Loucy (cell line): ENCODE results near the gene ATXN7L2.

Experiments used
- H2AFZ ChIP-seq: fragments of 200-600 bp; sonication (generic); 2 replicates; pipeline ENCODE4 v1.6.0; 2016; ENCODE audit warnings: antibody characterized with exemption, mild to moderate bottlenecking, low read length, moderate library complexity
- H3F3A ChIP-seq: fragments of 200-600 bp; 2 replicates; pipeline ENCODE4 v1.6.0; 2016; ENCODE audit warnings: antibody characterized with exemption, low read depth, mild to moderate bottlenecking
- H3K27me3 ChIP-seq: fragments of 200-600 bp; sonication (generic); 2 replicates; pipeline ENCODE4 v1.6.1; 2014; ENCODE audit warnings: low read length, mild to moderate bottlenecking; ENCODE audit not compliant: insufficient read depth, poor library complexity, severe bottlenecking
- H3K36me3 ChIP-seq: fragments of 200-600 bp; sonication (generic); 2 replicates; pipeline ENCODE4 v1.6.1; 2016; ENCODE audit warnings: low read length; ENCODE audit not compliant: insufficient read depth
- H3K4me1 ChIP-seq: fragments of 200-600 bp; sonication (generic); 2 replicates; pipeline ENCODE4 v1.5.1; 2014; ENCODE audit warnings: low read length, mild to moderate bottlenecking; ENCODE audit not compliant: insufficient read depth, poor library complexity, severe bottlenecking
- H3K4me2 ChIP-seq: fragments of 200-600 bp; sonication (generic); 2 replicates; pipeline ENCODE4 v1.6.0; 2014; ENCODE audit warnings: antibody characterized with exemption, low read length, low read depth, mild to moderate bottlenecking; ENCODE audit not compliant: poor library complexity, severe bottlenecking
- H3K4me3 ChIP-seq: fragments of 200-600 bp; sonication (generic); 2 replicates; pipeline ENCODE4 v1.5.1; 2014; ENCODE audit warnings: low read length, mild to moderate bottlenecking, mixed read lengths; ENCODE audit not compliant: poor library complexity, severe bottlenecking
- H3K79me2 ChIP-seq: fragments of 200-600 bp; sonication (generic); 2 replicates; pipeline ENCODE4 v1.6.1; 2014; ENCODE audit warnings: low read length; ENCODE audit not compliant: insufficient read depth
- H3K9ac ChIP-seq: fragments of 200-600 bp; sonication (generic); 2 replicates; pipeline ENCODE4 v1.6.0; 2014; ENCODE audit warnings: mild to moderate bottlenecking, low read depth, low read length, moderate library complexity; ENCODE audit not compliant: poor library complexity, severe bottlenecking
- H3K9me2 ChIP-seq: fragments of 200-600 bp; sonication (generic); replicated peaks from 2 replicates; pipeline ENCODE4 v1.6.1; 2016; ENCODE audit warnings: low read depth, low read length, mixed read lengths
- H3K9me3 ChIP-seq: fragments of 200-600 bp; sonication (generic); 2 replicates; pipeline ENCODE4 v1.6.1; 2014; ENCODE audit warnings: mild to moderate bottlenecking, antibody characterized with exemption, low read length, low read depth; ENCODE audit not compliant: insufficient read depth
- H4K20me1 ChIP-seq: fragments of 200-600 bp; sonication (generic); 2 replicates; pipeline ENCODE4 v1.6.0; 2014; ENCODE audit warnings: antibody characterized with exemption, low read length, mild to moderate bottlenecking; ENCODE audit not compliant: insufficient read depth, poor library complexity, severe bottlenecking
- EZH2phosphoT487 ChIP-seq: fragments of 200-600 bp; IDR thresholded peaks from 2 replicates; pipeline ENCODE4 v1.6.1; 2018; ENCODE audit warnings: antibody characterized with exemption, mild to moderate bottlenecking, moderate library complexity, borderline replicate concordance
- TF ChIP-seq, protein P1 (sequence below): fragments of 200-600 bp; sonication (generic); conservative IDR thresholded peaks from 2 replicates; pipeline ENCODE4 v1.5.1; 2014; ENCODE audit warnings: mild to moderate bottlenecking, antibody characterized with exemption, low read length

ATXN7L2 gene

DNA sequence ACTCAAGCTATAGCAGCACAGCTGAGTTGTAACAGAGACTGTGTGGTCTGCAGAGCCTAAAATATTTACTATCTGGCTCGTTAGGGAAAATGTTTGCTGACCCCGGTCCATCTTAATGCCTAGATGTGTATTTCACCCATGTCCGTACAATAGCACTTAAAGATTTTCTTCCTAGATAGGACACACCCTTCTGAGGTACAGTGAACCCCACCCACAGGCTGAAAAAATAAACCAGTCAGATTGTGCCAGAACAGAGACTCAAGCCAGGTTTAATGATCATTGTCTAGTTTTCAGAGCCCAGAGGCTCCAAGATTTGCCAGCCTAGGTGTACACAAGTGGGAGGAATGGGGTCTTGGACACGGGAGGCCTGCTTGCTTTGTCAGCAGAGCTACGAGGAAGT is 20.2 kb downstream of the ATXN7L2 start:
- no peaks in the 10 kb centered on the region for H3K9me3 ChIP-seq
- no peak overlapping the region for H3K4me2 ChIP-seq
- TF ChIP-seq, protein P1, sequence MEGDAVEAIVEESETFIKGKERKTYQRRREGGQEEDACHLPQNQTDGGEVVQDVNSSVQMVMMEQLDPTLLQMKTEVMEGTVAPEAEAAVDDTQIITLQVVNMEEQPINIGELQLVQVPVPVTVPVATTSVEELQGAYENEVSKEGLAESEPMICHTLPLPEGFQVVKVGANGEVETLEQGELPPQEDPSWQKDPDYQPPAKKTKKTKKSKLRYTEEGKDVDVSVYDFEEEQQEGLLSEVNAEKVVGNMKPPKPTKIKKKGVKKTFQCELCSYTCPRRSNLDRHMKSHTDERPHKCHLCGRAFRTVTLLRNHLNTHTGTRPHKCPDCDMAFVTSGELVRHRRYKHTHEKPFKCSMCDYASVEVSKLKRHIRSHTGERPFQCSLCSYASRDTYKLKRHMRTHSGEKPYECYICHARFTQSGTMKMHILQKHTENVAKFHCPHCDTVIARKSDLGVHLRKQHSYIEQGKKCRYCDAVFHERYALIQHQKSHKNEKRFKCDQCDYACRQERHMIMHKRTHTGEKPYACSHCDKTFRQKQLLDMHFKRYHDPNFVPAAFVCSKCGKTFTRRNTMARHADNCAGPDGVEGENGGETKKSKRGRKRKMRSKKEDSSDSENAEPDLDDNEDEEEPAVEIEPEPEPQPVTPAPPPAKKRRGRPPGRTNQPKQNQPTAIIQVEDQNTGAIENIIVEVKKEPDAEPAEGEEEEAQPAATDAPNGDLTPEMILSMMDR = no peak
- H3K36me3 ChIP-seq = no peaks in the 10 kb centered on the region; the same call in 1 of the 2 replicates
- no peaks in the 10 kb centered on the region for H3K9me2 ChIP-seq
- H3K4me3 ChIP-seq = no peak overlapping the region
- no peaks in the 10 kb centered on the region for H3K27me3 ChIP-seq
- peaks cover 25% of the 10 kb centered on the region for H3K4me1 ChIP-seq
- no peak overlapping the region for H3K9ac ChIP-seq
- no peaks in the 10 kb centered on the region; the same call in 1 of the 2 replicates for H3K79me2 ChIP-seq
- no peaks in the 10 kb centered on the region for H3F3A ChIP-seq
- H2AFZ ChIP-seq = no peak overlapping the region
- H4K20me1 ChIP-seq = no peaks in the 10 kb centered on the region

- Histone ChIP-seq H3K4me2 (no peak overlapping the region), H3K4me1 (peaks cover 25% of the 10 kb centered on the region), H3K36me3 (no peaks in the 10 kb centered on the region; the same call in 1 of the 2 replicates)
Measured at GRCh38 chr1:109504974-109505373, 21.3 kb downstream of the ATXN7L2 start.

DNA sequence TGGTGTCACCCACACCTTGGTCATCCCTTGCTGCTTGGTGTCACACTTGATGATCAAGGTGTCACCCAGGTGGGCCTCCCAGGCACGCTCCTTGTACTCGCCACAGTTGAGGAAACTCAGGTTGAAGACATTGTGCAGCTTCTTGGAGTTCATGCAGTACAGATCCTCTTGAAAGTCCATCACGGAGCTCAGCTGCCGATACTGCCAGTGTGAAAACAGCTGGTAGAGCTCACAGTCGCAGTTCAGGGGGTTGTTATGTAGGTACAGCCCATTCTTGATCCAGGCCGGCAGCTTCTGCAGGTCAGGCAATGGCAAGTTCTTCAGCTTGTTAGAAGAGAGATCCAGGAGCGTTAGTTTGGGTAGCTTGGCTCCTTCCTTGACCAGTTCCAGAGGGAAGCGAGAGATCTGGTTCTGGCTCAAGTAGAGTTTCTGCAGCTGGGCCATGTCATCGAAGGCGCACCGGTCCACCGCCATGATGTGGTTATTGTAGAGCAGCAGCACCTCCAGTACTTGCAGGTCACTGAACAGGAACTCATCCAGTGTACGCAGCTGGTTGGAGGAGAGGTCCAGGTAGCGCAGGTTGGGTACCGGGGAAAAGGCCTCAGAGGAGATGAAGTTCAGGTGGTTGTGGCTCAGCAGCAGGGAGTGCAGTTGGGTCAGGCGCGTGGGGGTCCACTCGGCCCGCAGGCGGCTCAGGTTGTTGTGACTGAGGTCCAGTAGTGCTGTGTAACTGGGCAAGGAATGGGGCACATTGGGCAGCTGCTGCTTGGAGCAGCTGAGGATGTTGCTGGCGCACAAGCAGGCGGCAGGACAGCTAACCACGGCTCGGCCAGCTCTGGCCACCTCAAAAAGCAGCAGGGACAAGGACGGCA is 24.5 kb downstream of the ATXN7L2 start:
- H3K36me3 ChIP-seq = no peaks in the 10 kb centered on the region
- H3K9ac ChIP-seq = no peak overlapping the region
- H3K4me1 ChIP-seq = peaks cover 5% of the 10 kb centered on the region
- no peak overlapping the region for H3K4me3 ChIP-seq
- no peaks in the 10 kb centered on the region for H3K79me2 ChIP-seq
- H3K27me3 ChIP-seq = no peaks in the 10 kb centered on the region
- H4K20me1 ChIP-seq = no peaks in the 10 kb centered on the region
- no peaks in the 10 kb centered on the region for H3F3A ChIP-seq
- no peak overlapping the region for H2AFZ ChIP-seq
- no peak for TF ChIP-seq EZH2phosphoT487
- TF ChIP-seq, protein P1 = no peak
- H3K9me3 ChIP-seq = no peaks in the 10 kb centered on the region
- H3K4me2 ChIP-seq = no peak overlapping the region
- H3K9me2 ChIP-seq = no peaks in the 10 kb centered on the region

More at GRCh38 chr1:109504974-109505373, 21.3 kb downstream of the ATXN7L2 start:
- no peaks in the 10 kb centered on the region for H4K20me1 ChIP-seq
- no peaks in the 10 kb centered on the region for H3F3A ChIP-seq
- H3K4me3 ChIP-seq = no peak overlapping the region
- H2AFZ ChIP-seq = no peak overlapping the region
- H3K9me2 ChIP-seq = no peaks in the 10 kb centered on the region
- H3K27me3 ChIP-seq = no peaks in the 10 kb centered on the region
- no peak overlapping the region for H3K9ac ChIP-seq
- TF ChIP-seq, protein P1 = no peak
- TF ChIP-seq EZH2phosphoT487 = no peak
- no peaks in the 10 kb centered on the region; the same call in 1 of the 2 replicates for H3K79me2 ChIP-seq
- H3K9me3 ChIP-seq = no peaks in the 10 kb centered on the region
